HG03378 (cell line): ENCODE measurements around the gene OGFR.

Experiments
- ATAC-seq: cut with Tn5 transposase; IDR thresholded peaks from one replicate; pipeline ENCODE4 v1.9.1; 2021; ENCODE audit warnings: mild to moderate bottlenecking, moderate library complexity; ENCODE audit not compliant: unreplicated experiment

The OGFR gene

DNA sequence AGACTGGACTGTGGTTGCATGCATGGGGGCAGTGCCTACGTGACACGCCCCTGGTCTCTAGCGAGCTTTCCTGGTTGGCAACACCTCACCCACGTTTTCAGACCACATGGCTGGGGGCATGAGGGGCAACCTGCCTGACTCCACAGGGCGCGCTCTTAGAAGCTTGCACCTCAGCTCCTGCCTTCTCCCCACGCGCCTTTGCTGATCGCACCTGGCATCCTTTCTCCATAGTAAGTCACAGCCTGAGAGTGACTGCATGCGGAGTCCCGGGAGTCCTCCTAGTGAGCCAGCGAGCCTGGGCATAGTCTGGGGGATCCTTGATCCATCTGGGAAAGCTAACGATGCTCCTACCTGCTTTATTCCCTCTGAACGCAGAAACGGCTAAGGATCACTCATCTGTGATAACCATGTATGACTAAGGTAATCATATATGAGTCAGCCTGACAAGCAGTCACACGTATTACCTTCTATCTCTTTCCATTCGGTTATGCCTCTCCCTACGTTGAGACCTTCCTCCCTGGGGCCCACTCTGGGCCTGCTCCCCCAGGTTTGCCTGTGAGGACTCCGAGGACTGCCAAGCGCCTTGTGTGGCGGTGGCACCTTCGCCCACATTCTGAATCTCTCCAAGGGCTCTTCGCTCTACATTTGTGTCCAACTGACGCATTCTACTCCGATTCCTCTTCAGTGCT, 52.4 kb downstream of the OGFR start:
- ATAC-seq: no peak

DNA sequence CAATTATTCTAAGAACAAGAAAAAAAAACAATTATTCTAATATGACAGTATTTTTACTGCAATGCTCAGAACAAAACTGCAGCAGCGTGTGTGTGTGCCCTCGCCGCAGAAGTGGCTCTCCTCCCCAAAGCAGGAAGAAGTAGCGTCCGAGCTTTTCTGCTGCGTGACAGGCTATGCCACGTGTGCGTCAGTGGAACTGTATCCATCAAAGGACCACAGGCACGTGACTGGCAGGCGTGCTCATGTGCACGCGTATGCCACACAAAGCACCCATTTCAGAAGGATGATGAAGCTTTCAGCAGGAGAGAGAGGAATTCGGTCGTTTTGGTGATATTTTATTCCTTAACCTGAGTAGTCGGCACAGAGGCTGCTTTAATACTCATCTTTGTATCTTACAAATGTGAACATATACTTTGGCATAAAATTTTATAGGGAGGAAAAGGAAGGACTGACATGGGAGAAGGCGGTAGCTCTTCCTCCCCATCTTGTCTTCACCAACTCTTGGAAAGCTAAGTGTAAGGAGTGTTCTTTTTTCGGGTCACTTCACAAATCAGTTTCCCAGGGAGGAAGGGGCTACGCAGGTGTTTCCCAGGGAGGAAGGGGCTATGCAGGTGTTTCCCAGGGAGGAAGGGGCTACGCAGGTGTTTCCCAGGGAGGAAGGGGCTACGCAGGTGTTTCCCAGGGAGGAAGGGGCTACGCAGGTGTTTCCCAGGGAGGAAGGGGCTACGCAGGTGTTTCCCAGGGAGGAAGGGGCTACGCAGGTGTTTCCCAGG, 53.6 kb downstream of the OGFR start:
- ATAC-seq: no peak

DNA sequence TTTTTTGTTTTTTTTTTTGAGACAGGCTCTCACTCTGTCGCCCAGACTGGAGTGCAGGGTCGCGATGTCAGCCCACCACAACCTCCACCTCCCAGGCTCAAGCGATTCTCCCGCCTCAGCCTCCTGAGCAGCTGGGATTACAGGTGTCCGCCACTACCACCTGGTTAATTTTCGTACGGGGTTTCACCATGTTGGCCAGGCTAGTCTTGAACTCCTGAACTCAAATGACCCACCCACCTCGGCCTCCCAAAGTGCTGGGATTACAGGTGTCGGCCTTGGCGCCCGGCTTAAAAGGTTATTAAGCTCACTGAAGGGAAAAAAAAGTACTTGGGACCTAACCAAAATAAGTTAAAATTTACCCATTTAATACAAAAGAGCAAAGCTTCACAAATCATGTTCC, 55.1 kb downstream of the OGFR start:
- ATAC-seq: no peak

GRCh38 chr20:62860391-62860923, 55.8 kb downstream of the OGFR start:
- no peak for ATAC-seq

GRCh38 chr20:62860924-62861691, 56.5 kb downstream of the OGFR start:
- no peak for ATAC-seq

- no peak for ATAC-seq
Measured at GRCh38 chr20:62861726-62862336, 57.2 kb downstream of the OGFR start, which contains the start of gene TCFL5. TSS of gene TCFL5 (minus strand) at chr20:62861822. CDS start at chr20:62861670, 152 bp downstream.
